Measurements from ENCODE around the gene TMEM88.

TMEM88 gene

DNA sequence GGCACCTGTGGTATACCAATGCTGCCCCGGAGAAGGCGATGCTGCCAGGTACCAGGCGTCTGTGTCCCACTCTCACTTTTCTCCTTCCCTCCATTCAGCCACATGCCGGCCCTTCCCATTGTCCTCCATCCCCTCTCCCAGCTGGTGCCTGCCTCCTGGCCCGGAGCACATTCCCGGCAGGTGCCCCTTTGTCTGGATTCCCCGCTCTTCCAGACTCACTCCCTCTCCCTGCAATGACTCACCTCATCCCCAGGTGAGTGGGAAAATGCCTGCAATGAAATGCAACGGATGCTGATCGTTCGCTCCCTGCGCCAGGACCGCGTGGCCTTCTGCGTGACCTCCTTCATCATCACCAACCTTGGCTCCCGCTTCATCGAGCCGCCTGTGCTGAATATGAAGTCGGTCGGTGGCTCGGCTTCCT, 31.3 kb upstream of the TMEM88 start:
- Histone ChIP-seq H3K4me3 (ENCODE audit: low read length) (no peak overlapping the region), H3K9me3 (replicated peaks; ENCODE audit: insufficient read depth, low read length) (no peaks in the 10 kb centered on the region), H3K4me2 (ENCODE audit: low read depth, low read length) (no peak overlapping the region), H3K9me2 (replicated peaks; ENCODE audit: insufficient read depth, low read length) (no peaks in the 10 kb centered on the region), H3K36me3 (replicated peaks; ENCODE audit: insufficient read depth, low read length) (no peaks in the 10 kb centered on the region), H3K4me1 (ENCODE audit: low read length) (no peaks in the 10 kb centered on the region), H3K79me2 (ENCODE audit: low read length) (no peaks in the 10 kb centered on the region), H4K20me1 (ENCODE audit: insufficient read depth, low read length) (no peaks in the 10 kb centered on the region), H2AFZ (ENCODE audit: low read length) (no peak overlapping the region), H3F3A (ENCODE audit: insufficient read depth, low read length) (no peaks in the 10 kb centered on the region), H3K9ac (ENCODE audit: low read length) (no peak overlapping the region), H3K27me3 (replicated peaks; ENCODE audit: insufficient read depth, low read length) (peaks cover 96% of the 10 kb centered on the region), H3K27ac (ENCODE audit: low read length) (no peak overlapping the region)
- DNase-seq = no peak
- TF ChIP-seq EZH2phosphoT487 (IDR thresholded peaks at IDR 0.05; ENCODE audit: low read length) (no peak), EZH2 (optimal IDR thresholded peaks at IDR 0.05; ENCODE audit: low read depth, low read length) (no peak)
- TF ChIP-seq, protein P1, sequence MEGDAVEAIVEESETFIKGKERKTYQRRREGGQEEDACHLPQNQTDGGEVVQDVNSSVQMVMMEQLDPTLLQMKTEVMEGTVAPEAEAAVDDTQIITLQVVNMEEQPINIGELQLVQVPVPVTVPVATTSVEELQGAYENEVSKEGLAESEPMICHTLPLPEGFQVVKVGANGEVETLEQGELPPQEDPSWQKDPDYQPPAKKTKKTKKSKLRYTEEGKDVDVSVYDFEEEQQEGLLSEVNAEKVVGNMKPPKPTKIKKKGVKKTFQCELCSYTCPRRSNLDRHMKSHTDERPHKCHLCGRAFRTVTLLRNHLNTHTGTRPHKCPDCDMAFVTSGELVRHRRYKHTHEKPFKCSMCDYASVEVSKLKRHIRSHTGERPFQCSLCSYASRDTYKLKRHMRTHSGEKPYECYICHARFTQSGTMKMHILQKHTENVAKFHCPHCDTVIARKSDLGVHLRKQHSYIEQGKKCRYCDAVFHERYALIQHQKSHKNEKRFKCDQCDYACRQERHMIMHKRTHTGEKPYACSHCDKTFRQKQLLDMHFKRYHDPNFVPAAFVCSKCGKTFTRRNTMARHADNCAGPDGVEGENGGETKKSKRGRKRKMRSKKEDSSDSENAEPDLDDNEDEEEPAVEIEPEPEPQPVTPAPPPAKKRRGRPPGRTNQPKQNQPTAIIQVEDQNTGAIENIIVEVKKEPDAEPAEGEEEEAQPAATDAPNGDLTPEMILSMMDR (IDR thresholded peaks at IDR 0.05; ENCODE audit: low read length) = no peak

DNA sequence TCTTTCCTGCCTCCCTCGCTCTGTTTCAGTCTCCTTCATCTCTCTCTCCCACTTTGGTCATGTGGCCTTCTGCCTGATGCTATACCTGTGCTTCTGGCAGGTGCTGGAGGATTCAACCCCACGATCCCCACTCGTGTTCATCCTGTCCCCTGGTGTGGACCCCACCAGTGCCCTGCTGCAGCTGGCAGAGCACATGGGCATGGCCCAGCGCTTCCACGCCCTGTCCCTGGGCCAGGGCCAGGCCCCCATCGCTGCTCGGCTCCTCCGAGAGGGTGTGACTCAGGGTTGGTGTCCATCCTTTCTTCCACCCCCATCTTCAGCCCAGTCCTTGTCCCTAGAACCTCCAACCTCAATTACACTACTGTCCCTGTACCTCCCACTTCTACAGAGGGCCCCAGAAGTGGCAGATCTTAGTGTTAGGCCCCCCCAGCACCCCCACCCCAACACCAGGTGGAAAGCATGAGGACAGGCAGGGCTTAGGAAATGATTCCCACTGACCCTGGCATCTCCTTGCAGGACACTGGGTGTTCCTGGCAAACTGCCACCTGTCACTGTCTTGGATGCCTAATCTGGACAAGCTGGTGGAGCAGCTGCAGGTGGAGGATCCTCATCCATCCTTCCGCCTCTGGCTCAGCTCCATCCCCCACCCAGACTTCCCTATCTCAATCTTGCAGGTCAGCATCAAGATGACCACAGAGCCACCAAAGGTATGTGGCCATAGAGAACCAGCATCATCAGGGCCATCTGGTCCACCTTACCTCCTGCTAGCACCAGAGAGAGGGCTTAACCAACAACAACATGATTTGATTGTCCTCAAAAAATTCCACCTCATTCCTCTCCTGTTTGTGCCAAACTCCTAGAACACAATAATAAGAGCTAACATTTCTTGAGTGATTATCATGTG, 30.6 kb upstream of the TMEM88 start:
- Histone ChIP-seq H3K27me3 (replicated peaks; ENCODE audit: insufficient read depth, low read length) (peaks cover 95% of the 10 kb centered on the region), H3K79me2 (ENCODE audit: low read length) (no peaks in the 10 kb centered on the region), H3K4me3 (ENCODE audit: low read length) (no peak overlapping the region), H3K9ac (ENCODE audit: low read length) (no peak overlapping the region), H3K9me3 (replicated peaks; ENCODE audit: insufficient read depth, low read length) (no peaks in the 10 kb centered on the region), H3K9me2 (replicated peaks; ENCODE audit: insufficient read depth, low read length) (no peaks in the 10 kb centered on the region), H3K36me3 (replicated peaks; ENCODE audit: insufficient read depth, low read length) (no peaks in the 10 kb centered on the region), H3K4me2 (ENCODE audit: low read depth, low read length) (no peak overlapping the region), H3K27ac (ENCODE audit: low read length) (no peak overlapping the region), H2AFZ (ENCODE audit: low read length) (no peak overlapping the region), H3K4me1 (ENCODE audit: low read length) (no peaks in the 10 kb centered on the region), H4K20me1 (ENCODE audit: insufficient read depth, low read length) (no peaks in the 10 kb centered on the region), H3F3A (ENCODE audit: insufficient read depth, low read length) (no peaks in the 10 kb centered on the region)
- DNase-seq = no peak
- TF ChIP-seq EZH2phosphoT487 (IDR thresholded peaks at IDR 0.05; ENCODE audit: low read length) = no peak
- no peak for TF ChIP-seq EZH2 (optimal IDR thresholded peaks at IDR 0.05; ENCODE audit: low read depth, low read length)
- TF ChIP-seq, protein P1 (IDR thresholded peaks at IDR 0.05; ENCODE audit: low read length) = no peak

DNA sequence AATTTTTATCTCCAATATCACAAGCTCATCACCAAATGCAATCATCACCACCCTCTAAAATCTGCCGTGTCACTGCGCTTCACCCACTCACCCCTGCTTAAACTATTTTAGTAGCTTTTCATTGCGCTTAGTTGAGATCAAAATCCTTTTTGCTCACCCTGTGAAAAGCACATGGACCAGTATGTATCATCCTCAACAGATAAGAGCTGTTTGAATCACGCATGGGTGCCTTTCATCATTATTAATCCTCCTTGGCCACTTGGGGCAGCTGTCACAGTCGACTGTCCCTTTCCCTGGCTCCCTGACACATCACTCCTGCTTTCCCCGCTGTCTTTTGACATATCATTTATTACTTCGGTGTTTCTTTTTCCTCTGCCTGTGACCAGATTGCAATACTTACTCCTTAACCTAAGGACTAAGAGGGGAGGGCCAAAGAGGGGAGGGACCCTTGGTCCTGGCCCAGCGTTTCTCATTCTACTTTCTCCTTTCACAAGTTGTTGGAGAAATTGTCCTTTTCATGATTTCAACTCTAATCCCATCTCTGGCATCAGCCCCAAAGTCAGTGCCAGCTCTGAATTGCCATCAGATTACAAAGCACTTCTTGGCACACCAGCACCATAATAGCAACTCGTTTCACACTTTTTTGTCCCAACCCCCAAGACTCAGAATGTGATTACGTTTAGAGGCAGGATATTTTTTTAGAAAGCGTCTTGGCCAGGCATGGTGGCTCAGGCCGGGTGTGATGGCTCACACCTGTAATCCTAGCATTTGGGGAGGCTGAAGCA, 29.5 kb upstream of the TMEM88 start:
- Histone ChIP-seq H4K20me1 (ENCODE audit: insufficient read depth, low read length) (no peaks in the 10 kb centered on the region), H3K36me3 (replicated peaks; ENCODE audit: insufficient read depth, low read length) (no peaks in the 10 kb centered on the region), H3K9ac (ENCODE audit: low read length) (no peak overlapping the region), H3K27ac (ENCODE audit: low read length) (no peak overlapping the region), H3K4me1 (ENCODE audit: low read length) (no peaks in the 10 kb centered on the region), H2AFZ (ENCODE audit: low read length) (no peak overlapping the region), H3K79me2 (ENCODE audit: low read length) (no peaks in the 10 kb centered on the region), H3K9me3 (replicated peaks; ENCODE audit: insufficient read depth, low read length) (no peaks in the 10 kb centered on the region), H3K4me2 (ENCODE audit: low read depth, low read length) (no peak overlapping the region), H3K4me3 (ENCODE audit: low read length) (no peak overlapping the region), H3K9me2 (replicated peaks; ENCODE audit: insufficient read depth, low read length) (no peaks in the 10 kb centered on the region), H3F3A (ENCODE audit: insufficient read depth, low read length) (no peaks in the 10 kb centered on the region), H3K27me3 (replicated peaks; ENCODE audit: insufficient read depth, low read length) (peaks cover 93% of the 10 kb centered on the region)
- TF ChIP-seq EZH2 (optimal IDR thresholded peaks at IDR 0.05; ENCODE audit: low read depth, low read length) (no peak), EZH2phosphoT487 (IDR thresholded peaks at IDR 0.05; ENCODE audit: low read length) (no peak)
- TF ChIP-seq, protein P1 (IDR thresholded peaks at IDR 0.05; ENCODE audit: low read length) = peak; percentile 23
- DNase-seq = no peak
